HCT116 (cell line): ENCODE data around the gene PIK3CB. TPM values are rescaled to one million over a fixed set of nuclear protein-coding genes. Genes with fewer than 3 reads are reported as not detected.
"Not testable (repeated sequence)": the region's sequence is repeated elsewhere in the genome, so short reads cannot be mapped to it uniquely, and the experiment has no call there.

Experiments used
- ATAC-seq: fragments of 200-7000 bp; cut with Tn5 transposase; 2 replicates; pipeline ENCODE4 v1.9.1; 2020; ENCODE audit warnings: mild to moderate bottlenecking, moderate library complexity
- BruUV-seq: library from RNA; stranded (reverse); fragments of 400-500 nt; replicated peaks from 2 replicates; lab custom pipeline; 2021; lab: Mats Ljungman, UMichigan
- CTCF ChIA-PET: fragments of 300-600 bp; sonication (Branson Sonifier 250); formaldehyde crosslinking; loops from one replicate; lab custom pipeline; 2021; ENCODE audit warnings: antibody characterized with exemption; lab: Charles Lee
- POLR2A ChIA-PET: fragments of 300-600, 350-600 bp; sonication (Branson Sonifier 250); formaldehyde crosslinking; loops from one replicate; lab custom pipeline; 2021; ENCODE audit warnings: antibody characterized with exemption; lab: Charles Lee
- RAD21 ChIA-PET, 2 experiments: fragments of 300-600 bp; sonication (Branson Sonifier 250); formaldehyde crosslinking; loops; one replicate each; lab custom pipeline; 2023; ENCODE audit warnings: low total read pairs in 2 of 2; ENCODE audit not compliant: uncharacterized antibody in 2 of 2, unreplicated experiment in 2 of 2, low non-redundant PET in 1 of 2; lab: Charles Lee
- DNase-seq: peaks from one replicate; pipeline ENCODE4 v3.0.0-alpha.2; 2010; ENCODE audit warnings: low read depth, low spot score
- H2AFZ ChIP-seq: fragments of 200-600 bp; shearing (Covaris generic), sonication (generic); 2 replicates; pipeline ENCODE4 v1.6.1; 2017; ENCODE audit warnings: low read depth, mixed run types, mixed read lengths, antibody characterized with exemption, low read length; ENCODE audit not compliant: poor library complexity, severe bottlenecking
- H3K27ac ChIP-seq: 2 replicates; pipeline ENCODE4 v1.5.1; 2012; ENCODE audit warnings: low read depth, low read length
- H3K27me3 ChIP-seq: fragments of 200-600 bp; sonication (generic); 2 replicates; pipeline ENCODE4 v1.6.1; 2016; ENCODE audit warnings: mixed run types, low read length, mixed read lengths; ENCODE audit not compliant: insufficient read depth
- H3K36me3 ChIP-seq, 2 experiments: fragments of 200-500 bp in 1 of 2; fragments of 200-600 bp in 1 of 2; sonication (Bioruptor generic) in 1 of 2; sonication (generic) in 1 of 2; 2 replicates each; pipeline versions ENCODE4 v1.5.1 to v1.6.1; 2014 to 2016; ENCODE audit warnings: low read length in 2 of 2, inconsistent platforms in 1 of 2, mixed read lengths in 1 of 2, mixed run types in 1 of 2; ENCODE audit not compliant: insufficient read depth in 2 of 2, control insufficient read depth in 1 of 2
- H3K4me1 ChIP-seq, 2 experiments: fragments of 200-600 bp in 1 of 2; sonication (generic) in 1 of 2; 2 replicates each; pipeline versions ENCODE4 v1.5.1 to v1.6.1; 2012 to 2017; ENCODE audit warnings: low read length in 2 of 2, inconsistent platforms in 1 of 2, mild to moderate bottlenecking in 1 of 2, mixed read lengths in 1 of 2, mixed run types in 1 of 2, moderate library complexity in 1 of 2; ENCODE audit not compliant: insufficient read depth in 2 of 2, control insufficient read depth in 1 of 2
- H3K4me2 ChIP-seq: fragments of 200-600 bp; sonication (generic); 2 replicates; pipeline ENCODE4 v1.6.1; 2017; ENCODE audit warnings: mixed run types, low read length, mixed read lengths
- H3K4me3 ChIP-seq, 2 experiments: fragments of 200-600 bp in 1 of 2; sonication (generic) in 1 of 2; replicated peaks in 1 of 2; 2 replicates each; pipeline ENCODE4 v1.5.1; 2011 to 2016; ENCODE audit warnings: low read length in 2 of 2, control low read depth in 1 of 2, low read depth in 1 of 2, mild to moderate bottlenecking in 1 of 2, mixed read lengths in 1 of 2, mixed run types in 1 of 2
- H3K79me2 ChIP-seq: fragments of 200-600 bp; sonication (generic); 2 replicates; pipeline ENCODE4 v1.6.1; 2017; ENCODE audit warnings: mild to moderate bottlenecking, mixed run types, low read length, moderate library complexity, mixed read lengths; ENCODE audit not compliant: insufficient read depth
- H3K9ac ChIP-seq: fragments of 200-600 bp; sonication (generic); 2 replicates; pipeline ENCODE4 v1.6.1; 2016; ENCODE audit warnings: low read length, mixed read lengths
- H3K9me2 ChIP-seq: fragments of 200-600 bp; sonication (generic), shearing (Covaris generic); 2 replicates; pipeline ENCODE4 v1.6.1; 2017; ENCODE audit warnings: mixed run types, mild to moderate bottlenecking, moderate library complexity; ENCODE audit not compliant: insufficient read depth
- H3K9me3 ChIP-seq, 2 experiments: fragments of 200-500 bp in 1 of 2; fragments of 200-600 bp in 1 of 2; sonication (Bioruptor generic) in 1 of 2; sonication (generic) in 1 of 2; 2 replicates each; pipeline ENCODE4 v1.6.1; 2014 to 2017; ENCODE audit warnings: low read length in 2 of 2, mixed read lengths in 2 of 2, inconsistent platforms in 1 of 2, low read depth in 1 of 2, mild to moderate bottlenecking in 1 of 2, mixed run types in 1 of 2, moderate library complexity in 1 of 2; ENCODE audit not compliant: control insufficient read depth in 1 of 2, insufficient read depth in 1 of 2
- H4K20me1 ChIP-seq: fragments of 200-600 bp; sonication (generic), shearing (Covaris generic); 2 replicates; pipeline ENCODE4 v1.6.1; 2017; ENCODE audit warnings: mixed run types, mild to moderate bottlenecking, moderate library complexity; ENCODE audit not compliant: insufficient read depth
- ATF3 ChIP-seq: IDR thresholded peaks from 2 replicates; pipeline ENCODE4 v1.6.1; 2012
- CEBPB ChIP-seq: IDR thresholded peaks from 2 replicates; pipeline ENCODE4 v1.6.1; 2012; ENCODE audit warnings: low read depth
- JUND ChIP-seq: IDR thresholded peaks from 2 replicates; pipeline ENCODE4 v1.6.1; 2012
- POLR2AphosphoS5 ChIP-seq: IDR thresholded peaks from 2 replicates; pipeline ENCODE4 v1.6.1; 2011; ENCODE audit warnings: mild to moderate bottlenecking, low read depth, low read length, moderate library complexity
- REST ChIP-seq: IDR thresholded peaks from 2 replicates; pipeline ENCODE4 v1.6.1; 2012; ENCODE audit warnings: low read depth
- ZBTB33 ChIP-seq: IDR thresholded peaks from 2 replicates; pipeline ENCODE4 v1.6.1; 2011; ENCODE audit warnings: mild to moderate bottlenecking, low read length, moderate library complexity; ENCODE audit not compliant: insufficient replicate concordance; ENCODE audit errors: extremely low read depth
- intact Hi-C: fragments of 100-400 bp; cut with micrococcal nuclease; formaldehyde crosslinking; loops from 2 replicates; pipeline ENCODE4 v1.10.0; 2022
- total RNA-seq: library from RNA; stranded (reverse); gene quantifications from one replicate; pipeline ENCODE4 v1.2.1, GENCODE V29; 2021; ENCODE audit not compliant: unreplicated experiment

The PIK3CB gene
- total RNA-seq, 1 experiment from 2014 or later, result 44.3 TPM

GRCh38 chr3:138832473-138833057 lies 2.2 kb downstream of the PIK3CB start:
- not testable (repeated sequence) for H3K9ac ChIP-seq

GRCh38 chr3:138829886-138830510 lies 4.7 kb downstream of the PIK3CB start:
- ChIA-PET CTCF (no interaction called here), POLR2A (no interaction called here), RAD21 (no interaction called here)
- no TSS peak for BruUV-seq
- Histone ChIP-seq H3K79me2 (peaks cover 92% of the 10 kb centered on the region), H3K4me1 (peaks cover 3 to 8% of the 10 kb centered on the region in 2 experiments; a peak in 1 of 4 replicates), H3K4me3 (no peak overlapping the region), H2AFZ (no peak overlapping the region), H3K27ac (no peak overlapping the region), H4K20me1 (no peaks in the 10 kb centered on the region), H3K27me3 (no peaks in the 10 kb centered on the region), H3K36me3 (peaks cover 0 to 8% of the 10 kb centered on the region in 2 experiments; a peak in 1 of 4 replicates), H3K4me2 (no peak overlapping the region), H3K9me3 (no peaks in the 10 kb centered on the region), H3K9ac (no peak overlapping the region), H3K9me2 (no peaks in the 10 kb centered on the region)
- intact Hi-C loops, result loop anchor here (5.0 kb wide), 1 partner anchor 87 kb away; no protein-coding TSS in a partner anchor
- no peak for DNase-seq
- TF ChIP-seq CEBPB (no peak), REST (no peak), JUND (no peak), ATF3 (no peak), ZBTB33 (no peak), POLR2AphosphoS5 (no peak)
- ATAC-seq, result no peak

More at GRCh38 chr3:138832473-138833057, 2.2 kb downstream of the PIK3CB start:
- H3K79me2 ChIP-seq, result peaks cover 67% of the 10 kb centered on the region
- intact Hi-C loops, result loop anchor here (5.0 kb wide), 1 partner anchor 85 kb away; no protein-coding TSS in a partner anchor
- DNase-seq, H3K4me3 ChIP-seq, H3K36me3 ChIP-seq, H3K9me3 ChIP-seq, H3K27ac ChIP-seq, H3K9me2 ChIP-seq, H3K27me3 ChIP-seq, RAD21 ChIA-PET, CTCF ChIA-PET, ATAC-seq, POLR2A ChIA-PET, H2AFZ ChIP-seq, H4K20me1 ChIP-seq, BruUV-seq: not testable (repeated sequence)
- peaks cover 9 to 19% of the 10 kb centered on the region in 2 experiments for H3K4me1 ChIP-seq
- H3K4me2 ChIP-seq, result peak overlapping the region; percentile 84; the same call in 1 of the 2 replicates
